K562 (cell line): Measurements from ENCODE around the gene GALNT7. TPM values are rescaled to one million over a fixed set of nuclear protein-coding genes. Genes with fewer than 3 reads are reported as not detected.

Experiments
- ATAC-seq: fragments of 200-7000 bp; cut with Tn5 transposase; 3 replicates; pipeline ENCODE4 v1.9.1; 2020; ENCODE audit warnings: moderate library complexity
- BruUV-seq: library from RNA; stranded (reverse); fragments of 400-500 nt; replicated peaks from 2 replicates; lab custom pipeline; 2021; lab: Mats Ljungman, UMichigan
- CTCF ChIA-PET: fragments of 300-600 bp; formaldehyde crosslinking; extraction: SDS; loops from one replicate; lab custom pipeline; 2021; ENCODE audit warnings: low intra/inter-chr PET ratio; lab: Yijun Ruan, JAX
- POLR2A ChIA-PET: fragments of 300-600, 350-650 bp; sonication (Branson Sonifier 250); formaldehyde crosslinking; extraction: SDS; loops from one replicate; lab custom pipeline; 2021; ENCODE audit warnings: antibody characterized with exemption, inconsistent platforms; lab: Yijun Ruan, JAX
- DNase-seq, 4 experiments: peaks; one replicate each; pipeline versions ENCODE4 v3.0.0 to v3.0.0-alpha.2; 2011 to 2018; ENCODE audit warnings: low spot score in 3 of 4, mixed read lengths in 3 of 4; ENCODE audit errors: extremely low read depth in 1 of 4
- FAIRE-seq: peaks from 2 replicates; lab custom pipeline; 2011; peaks lifted over from hg19 to GRCh38; lab: Jason Lieb, UNC
- H2AFZ ChIP-seq: 2 replicates; pipeline ENCODE4 v1.6.0; 2011; ENCODE audit warnings: low read depth, low read length, control low read depth, inconsistent platforms
- H3K27ac ChIP-seq: fragments of 200-600 bp; 3 replicates; pipeline ENCODE4 v1.8.0; 2011; ENCODE audit warnings: low read depth, mild to moderate bottlenecking, control low read depth, inconsistent platforms, low read length, moderate library complexity, mixed read lengths; ENCODE audit errors: extremely low read depth
- H3K27me3 ChIP-seq, 2 experiments: fragments of 300-600 bp in 1 of 2; 2 replicates in 1 of 2; 3 replicates in 1 of 2; pipeline versions ENCODE4 v1.6.0 to v1.8.0; 2011; ENCODE audit warnings: inconsistent platforms in 2 of 2, low read length in 2 of 2, mild to moderate bottlenecking in 1 of 2, mixed read lengths in 1 of 2, moderate library complexity in 1 of 2; ENCODE audit not compliant: control insufficient read depth in 2 of 2, insufficient read depth in 2 of 2
- H3K36me3 ChIP-seq: fragments of 300-600 bp; 3 replicates; pipeline ENCODE4 v1.8.0; 2011; ENCODE audit warnings: mild to moderate bottlenecking, low read length, inconsistent platforms; ENCODE audit not compliant: control insufficient read depth, insufficient read depth
- H3K4me1 ChIP-seq, 2 experiments: fragments of 200-600 bp in 1 of 2; replicated peaks in 1 of 2; 2 replicates in 1 of 2; 3 replicates in 1 of 2; pipeline versions ENCODE4 v1.5.1 to v1.8.0; 2011; ENCODE audit warnings: inconsistent platforms in 2 of 2, low read length in 2 of 2, mild to moderate bottlenecking in 1 of 2, mixed read lengths in 1 of 2, moderate library complexity in 1 of 2; ENCODE audit not compliant: control insufficient read depth in 2 of 2, insufficient read depth in 2 of 2
- H3K4me2 ChIP-seq: 2 replicates; pipeline ENCODE4 v1.6.1; 2011; ENCODE audit warnings: low read length, control low read depth, inconsistent platforms, mixed read lengths; ENCODE audit not compliant: insufficient read depth
- H3K4me3 ChIP-seq: fragments of 200-600 bp; sonication (generic), shearing (Covaris generic); 2 replicates; pipeline ENCODE4 v1.5.1; 2016; ENCODE audit warnings: control low read depth, inconsistent platforms
- H3K79me2 ChIP-seq: fragments of 200-600 bp; 3 replicates; pipeline ENCODE4 v1.8.0; 2011; ENCODE audit warnings: low read length, inconsistent platforms; ENCODE audit not compliant: control insufficient read depth, insufficient read depth
- H3K9ac ChIP-seq, 2 experiments: 2 replicates each; pipeline versions ENCODE4 v1.6.0 to v1.6.1; 2011; ENCODE audit warnings: low read depth in 2 of 2, low read length in 2 of 2, control low read depth in 1 of 2, inconsistent platforms in 1 of 2, mild to moderate bottlenecking in 1 of 2, mixed read lengths in 1 of 2; ENCODE audit not compliant: insufficient read depth in 1 of 2
- H3K9me1 ChIP-seq: one replicate; pipeline ENCODE4 v1.6.0; 2011; ENCODE audit warnings: inconsistent platforms, mild to moderate bottlenecking, low read length, moderate library complexity; ENCODE audit not compliant: control insufficient read depth, insufficient read depth
- H3K9me3 ChIP-seq: replicated peaks from 2 replicates; pipeline ENCODE4 v1.5.1; 2011; ENCODE audit warnings: low read depth, low read length, inconsistent platforms; ENCODE audit not compliant: control insufficient read depth, insufficient read depth
- H4K20me1 ChIP-seq: replicated peaks from 2 replicates; pipeline ENCODE4 v1.6.1; 2011; ENCODE audit warnings: low read length, inconsistent platforms, mixed read lengths; ENCODE audit not compliant: control insufficient read depth, insufficient read depth
- FOXJ2 ChIP-seq: fragments of 200-800 bp; sonication (Bioruptor generic); IDR thresholded peaks from 2 replicates; pipeline ENCODE4 v1.6.1; 2016; ENCODE audit warnings: missing genetic modification characterization, missing compliant biosample characterization
- HDAC2 ChIP-seq: fragments of 450-650 bp; IDR thresholded peaks from 2 replicates; pipeline ENCODE4 v1.6.1; 2016; ENCODE audit warnings: mild to moderate bottlenecking
- NFRKB ChIP-seq: fragments of 450-650 bp; IDR thresholded peaks from 2 replicates; pipeline ENCODE4 v1.6.1; 2016; ENCODE audit warnings: low read depth
- RB1 ChIP-seq: fragments of 450-650 bp; IDR thresholded peaks from 2 replicates; pipeline ENCODE4 v1.6.1; 2017; ENCODE audit warnings: low read depth, mild to moderate bottlenecking
- TAF7 ChIP-seq: fragments of 450-650 bp; IDR thresholded peaks from 2 replicates; pipeline ENCODE4 v1.6.1; 2016; ENCODE audit warnings: missing genetic modification characterization, missing compliant biosample characterization
- WGBS: fragments of 100-300 bp; shearing (Covaris generic); methylation state at CpG from one replicate; pipeline ENCODE4 v1.1.6; 2016; ENCODE audit warnings: low coverage, mixed read lengths; ENCODE audit not compliant: insufficient coverage; ENCODE audit errors: missing lambda C conversion rate; 5-methylcytosine and 5-hydroxymethylcytosine counted together
- in situ Hi-C: fragments of 300-500 bp; cut with MboI; formaldehyde crosslinking; loops from 4 replicates; pipeline ENCODE4 v1.15.0; 2018; ENCODE audit warnings: inconsistent platforms, mixed read lengths
- intact Hi-C: fragments of 100-400 bp; cut with micrococcal nuclease; formaldehyde crosslinking; loops from 2 replicates; pipeline ENCODE4 v1.14.2; 2022
- polyA plus RNA-seq, 8 experiments: library from polyadenylated mRNA; depleted of rRNA in 4 of 8; stranded (reverse) in 5 of 8; unstranded in 3 of 8; fragments of >200 nt; fragmentation: Nextera tagmentation in 2 of 8; fragmentation: Illumina TruSeq in 1 of 8; extraction: Ambion mirVana in 2 of 8; extraction: Trizol in 1 of 8; gene quantifications; 2 replicates each; pipeline versions ENCODE4 v1.2.1 to v1.2.3, GENCODE V29; 2011 to 2014; ENCODE audit warnings: inconsistent platforms in 1 of 8, missing spikeins in 1 of 8
- total RNA-seq, 7 experiments: library from RNA; depleted of rRNA in 6 of 7; stranded (reverse); fragments of >200 nt in 6 of 7; fragmentation: Illumina TruSeq in 2 of 7; extraction: Trizol in 2 of 7; gene quantifications; 2 replicates each; pipeline versions ENCODE4 v1.2.1 to v1.2.3, GENCODE V29; 2011 to 2021; ENCODE audit warnings: low replicate concordance in 1 of 7
- TF ChIP-seq, protein P1 (sequence below): IDR thresholded peaks from 2 replicates; pipeline ENCODE4 v1.6.1; 2011; ENCODE audit warnings: borderline replicate concordance, low read depth, mild to moderate bottlenecking, moderate library complexity, low read length; ENCODE audit not compliant: insufficient read depth, poor library complexity, severe bottlenecking

The GALNT7 gene
- total and polyA plus RNA-seq, 9 of the 15 experiments (the other 6 are each of a cell fraction or from before 2014, with no cell fraction given), result 16.7 to 38.7 (median 31.1) TPM

DNA sequence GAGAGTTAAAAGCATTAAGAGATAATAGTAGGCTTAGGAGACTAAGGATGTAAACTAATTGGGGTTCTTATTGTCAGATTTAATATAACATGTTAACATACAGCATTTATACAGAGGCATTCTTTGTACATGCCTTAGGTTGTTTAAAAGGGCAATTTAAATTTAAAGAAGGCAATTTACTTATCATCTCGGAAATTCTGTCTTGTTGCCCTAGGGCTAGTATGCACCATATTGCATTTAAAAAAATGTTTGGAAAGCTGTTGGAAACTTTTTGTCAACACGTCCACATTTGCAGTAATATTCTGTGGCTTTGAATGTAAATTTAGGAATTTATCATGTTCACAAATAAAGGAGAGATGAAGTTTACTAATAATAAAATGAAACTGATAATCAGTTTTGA is 25.5 kb downstream of the GALNT7 start:
- Histone ChIP-seq H3K4me2 (no peak overlapping the region), H2AFZ (no peak overlapping the region), H3K9me1 (no peaks in the 10 kb centered on the region), H3K9ac (no peak overlapping the region), H4K20me1 (no peaks in the 10 kb centered on the region), H3K9me3 (no peaks in the 10 kb centered on the region), H3K4me1 (peaks cover 0 to 11% of the 10 kb centered on the region in 2 experiments; a peak in 2 of 5 replicates), H3K27me3 (no peaks in the 10 kb centered on the region), H3K79me2 (peaks cover 69% of the 10 kb centered on the region), H3K4me3 (no peak overlapping the region), H3K36me3 (no peaks in the 10 kb centered on the region), H3K27ac (no peak overlapping the region)
- ChIA-PET POLR2A (no interaction called here), CTCF (no interaction called here)
- no TSS peak for BruUV-seq
- no peak for TF ChIP-seq FOXJ2
- TF ChIP-seq HDAC2, result no peak
- TF ChIP-seq TAF7 (tag), result no peak
- 73% methylated on average over 2 of the region's 2 CpGs for WGBS
- in situ Hi-C loops (no loop called here), intact Hi-C loops (no loop called here)
- DNase-seq (no peak), FAIRE-seq (no peak), ATAC-seq (no peak)

- Histone ChIP-seq H3K27me3 (no peaks in the 10 kb centered on the region), H3K9me1 (no peaks in the 10 kb centered on the region), H3K79me2 (peaks cover 71% of the 10 kb centered on the region), H4K20me1 (no peaks in the 10 kb centered on the region), H3K9me3 (no peaks in the 10 kb centered on the region), H3K27ac (no peak overlapping the region), H2AFZ (no peak overlapping the region), H3K4me2 (no peak overlapping the region), H3K4me1 (peaks cover 0 to 11% of the 10 kb centered on the region in 2 experiments; a peak in 2 of 5 replicates), H3K9ac (no peak overlapping the region), H3K36me3 (no peaks in the 10 kb centered on the region), H3K4me3 (no peak overlapping the region)
- no peak for DNase-seq
- FAIRE-seq, result no peak
- no TSS peak for BruUV-seq
- ChIA-PET CTCF (no interaction called here), POLR2A (interaction anchor here (0.6 kb wide), 1 partner anchor 75 kb away, joined by 4 read pairs; no protein-coding TSS in a partner anchor)
- TF ChIP-seq RB1 (no peak), NFRKB (no peak)
- TF ChIP-seq, protein P1, sequence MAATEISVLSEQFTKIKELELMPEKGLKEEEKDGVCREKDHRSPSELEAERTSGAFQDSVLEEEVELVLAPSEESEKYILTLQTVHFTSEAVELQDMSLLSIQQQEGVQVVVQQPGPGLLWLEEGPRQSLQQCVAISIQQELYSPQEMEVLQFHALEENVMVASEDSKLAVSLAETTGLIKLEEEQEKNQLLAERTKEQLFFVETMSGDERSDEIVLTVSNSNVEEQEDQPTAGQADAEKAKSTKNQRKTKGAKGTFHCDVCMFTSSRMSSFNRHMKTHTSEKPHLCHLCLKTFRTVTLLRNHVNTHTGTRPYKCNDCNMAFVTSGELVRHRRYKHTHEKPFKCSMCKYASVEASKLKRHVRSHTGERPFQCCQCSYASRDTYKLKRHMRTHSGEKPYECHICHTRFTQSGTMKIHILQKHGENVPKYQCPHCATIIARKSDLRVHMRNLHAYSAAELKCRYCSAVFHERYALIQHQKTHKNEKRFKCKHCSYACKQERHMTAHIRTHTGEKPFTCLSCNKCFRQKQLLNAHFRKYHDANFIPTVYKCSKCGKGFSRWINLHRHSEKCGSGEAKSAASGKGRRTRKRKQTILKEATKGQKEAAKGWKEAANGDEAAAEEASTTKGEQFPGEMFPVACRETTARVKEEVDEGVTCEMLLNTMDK, result peak; percentile 15
- in situ Hi-C loops (no loop called here), intact Hi-C loops (no loop called here)
- ATAC-seq, result peak; percentile 63
- 40% methylated on average over 3 of the region's 3 CpGs for WGBS
Observed at GRCh38 chr4:173195109-173195508, 26.5 kb downstream of the GALNT7 start.
